GM18520 (cell line): ENCODE results near the gene SPC24.
"Not testable (repeated sequence)": the region's sequence is repeated elsewhere in the genome, so short reads cannot be mapped to it uniquely, and the experiment has no call there.

Experiments
- ATAC-seq: cut with Tn5 transposase; IDR thresholded peaks from one replicate; pipeline ENCODE4 v1.9.1; 2021; ENCODE audit not compliant: unreplicated experiment

SPC24 gene

DNA sequence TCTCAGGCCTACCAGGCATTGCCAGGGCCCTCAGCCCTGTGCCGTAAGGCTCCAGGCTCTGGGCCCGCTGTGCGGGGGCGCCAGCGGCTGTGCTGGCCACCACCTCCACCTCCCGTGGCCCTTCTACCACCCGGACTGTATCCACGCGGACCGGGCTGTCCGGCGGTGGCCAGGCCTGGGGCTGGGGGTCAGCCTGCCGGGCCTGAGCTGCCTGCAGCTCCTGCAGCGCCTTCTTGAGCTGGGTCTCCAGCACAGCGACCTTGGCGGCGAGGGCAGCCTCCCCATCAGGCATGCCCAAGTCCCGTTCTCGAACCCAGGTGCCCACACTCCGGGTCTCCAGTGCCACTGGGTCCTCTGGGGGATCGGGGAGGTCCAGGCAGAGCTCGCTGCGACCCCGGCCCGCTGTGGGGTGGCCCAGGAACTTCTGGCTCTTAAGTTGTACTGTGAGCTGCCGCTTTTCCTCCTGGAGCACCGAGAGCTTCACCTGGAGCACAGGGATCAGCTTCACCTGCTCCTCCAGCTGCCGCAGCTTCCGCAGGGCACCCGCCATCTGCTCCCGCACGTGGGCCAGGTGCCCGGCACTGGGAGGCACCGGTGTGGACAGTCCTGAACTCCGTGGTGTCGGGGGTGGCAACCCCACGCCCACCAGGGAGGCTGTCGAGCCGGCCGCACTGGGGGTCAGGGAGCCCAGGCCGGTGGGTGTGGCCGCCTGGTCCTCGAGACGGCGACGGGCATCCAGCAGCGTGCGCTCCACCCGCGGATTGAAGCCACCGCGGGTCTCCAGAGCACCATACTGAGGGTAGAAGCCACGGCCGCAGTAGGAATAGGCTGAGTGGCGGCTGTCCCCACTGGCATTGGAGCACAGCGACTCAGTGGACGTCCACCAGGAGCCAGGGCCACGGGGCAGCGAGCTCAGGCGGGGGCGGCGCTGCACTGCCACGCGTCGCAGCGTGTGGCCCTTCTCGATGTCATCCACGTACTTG lies 37.7 kb upstream of the SPC24 start:
- ATAC-seq: no peak

GRCh38 chr19:11191934-11192333 lies 36.4 kb upstream of the SPC24 start:
- ATAC-seq: no peak

DNA sequence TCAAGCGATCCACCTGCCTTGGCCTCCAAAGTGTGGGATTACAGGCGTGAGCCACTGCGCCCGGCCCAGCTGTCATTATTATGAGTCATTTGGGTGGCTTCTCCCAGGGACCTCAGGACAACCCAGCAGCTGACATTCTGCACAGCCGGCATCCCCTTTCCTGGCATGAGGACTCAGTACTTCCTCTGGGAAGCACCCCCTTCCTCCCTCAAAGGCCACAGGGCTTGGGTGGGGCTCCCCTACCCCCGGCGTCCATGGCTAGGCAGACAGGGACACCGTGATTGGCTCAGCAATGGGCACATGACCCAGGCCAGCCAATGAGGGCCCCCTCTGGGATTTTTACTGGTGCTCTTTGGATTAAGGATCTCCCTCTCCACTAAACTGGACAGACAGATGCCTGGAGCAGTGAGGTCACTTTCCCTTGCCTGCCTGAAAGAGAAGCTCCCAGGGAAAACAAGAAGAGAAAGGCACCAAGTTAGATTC lies 35.7 kb upstream of the SPC24 start:
- ATAC-seq: no peak

- ATAC-seq: no peak
Observed at GRCh38 chr19:11190501-11190900, 34.9 kb upstream of the SPC24 start.

- ATAC-seq: no peak
Observed at GRCh38 chr19:11187441-11187840, 31.9 kb upstream of the SPC24 start.

- ATAC-seq: no peak
Observed at GRCh38 chr19:11182994-11183393, 27.4 kb upstream of the SPC24 start.

- no peak for ATAC-seq
Observed at GRCh38 chr19:11181488-11181887, 25.9 kb upstream of the SPC24 start.

DNA sequence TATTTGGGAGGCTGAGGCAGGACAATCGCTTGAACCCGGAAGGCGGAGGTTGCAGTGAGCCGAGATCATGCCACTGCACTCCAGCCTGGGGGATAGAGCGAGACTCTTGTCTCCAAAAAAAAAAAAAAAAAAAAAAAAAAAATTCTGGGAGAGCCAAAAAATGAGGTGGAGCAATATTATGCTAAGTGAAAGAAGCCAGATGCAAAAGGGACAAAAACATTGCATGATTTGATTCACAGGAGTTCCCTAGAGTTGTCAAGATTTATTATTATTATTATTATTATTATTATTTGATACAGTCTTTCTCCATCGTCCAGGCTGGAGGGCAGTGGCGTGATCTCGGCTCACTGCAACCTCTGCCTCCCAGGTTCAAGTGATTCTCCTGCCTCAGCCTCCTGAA lies 25.4 kb upstream of the SPC24 start:
- ATAC-seq: not testable (repeated sequence)

DNA sequence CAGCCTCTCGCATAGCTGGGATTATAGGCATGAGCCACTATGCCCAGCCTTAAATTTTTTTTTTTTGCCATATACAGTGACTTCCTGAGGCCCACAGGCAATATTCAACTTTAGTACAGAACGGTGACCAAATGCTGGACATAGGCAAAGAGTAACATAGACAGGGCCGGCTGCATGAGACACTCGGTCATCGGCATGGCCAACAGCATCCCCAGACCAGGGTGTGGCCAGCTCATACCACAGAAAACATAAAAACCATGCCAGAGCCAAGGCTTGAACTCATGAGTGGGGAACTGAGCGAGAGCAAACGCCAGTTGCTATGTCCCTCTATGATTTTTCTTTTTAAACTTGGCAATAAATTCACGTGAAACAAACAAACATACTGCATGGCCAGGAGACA lies 24.8 kb upstream of the SPC24 start:
- no peak for ATAC-seq

DNA sequence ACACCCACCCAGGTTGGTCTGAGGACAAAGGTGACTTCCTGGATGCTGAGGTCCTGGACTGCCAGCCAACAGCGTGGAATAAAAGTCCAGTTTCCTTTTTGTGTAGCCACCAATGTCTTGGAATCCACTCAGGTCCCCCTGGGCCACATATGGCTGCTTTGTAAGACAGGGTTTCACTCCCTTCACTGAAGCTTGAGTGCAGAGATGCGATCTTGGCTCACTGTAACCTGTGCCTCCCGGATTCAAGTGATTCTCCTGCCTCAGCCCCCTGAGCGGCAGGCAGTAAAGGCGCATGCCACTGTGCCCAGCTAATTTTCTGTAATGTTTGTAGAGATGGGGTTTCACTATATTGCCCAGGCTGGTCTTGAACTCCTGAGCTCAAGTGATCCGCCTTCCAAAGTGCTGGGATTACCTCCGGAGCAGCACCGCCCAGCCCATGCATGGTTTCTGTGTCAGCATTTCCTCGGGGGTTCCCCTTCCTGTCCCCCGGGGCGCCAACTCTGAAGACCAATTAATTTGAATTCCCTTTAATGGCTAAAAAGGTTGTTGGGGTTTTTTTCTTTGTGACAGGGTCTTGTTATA lies 24.2 kb upstream of the SPC24 start:
- no peak for ATAC-seq

DNA sequence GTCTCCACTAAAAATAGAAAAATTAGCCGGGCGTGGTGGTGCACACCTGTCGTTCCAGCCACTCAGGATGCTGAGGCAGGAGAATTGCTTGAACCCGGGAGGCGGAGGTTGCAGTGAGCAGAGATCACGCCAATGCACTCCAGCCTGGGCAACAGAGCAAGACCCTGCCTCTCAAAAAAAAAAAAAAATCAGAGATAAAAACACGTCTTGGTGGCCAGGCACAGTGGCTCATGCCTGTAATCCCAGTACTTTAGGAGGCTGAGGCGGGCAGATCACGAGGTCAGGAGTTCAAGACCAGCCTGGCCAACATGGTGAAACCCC lies 23.5 kb upstream of the SPC24 start:
- ATAC-seq: not testable (repeated sequence)

- no peak for ATAC-seq
Observed at GRCh38 chr19:11177592-11177991, 22.0 kb upstream of the SPC24 start.

GRCh38 chr19:11176466-11177193 lies 21.0 kb upstream of the SPC24 start:
- no peak for ATAC-seq

- no peak for ATAC-seq
Observed at GRCh38 chr19:11175920-11176319, 20.3 kb upstream of the SPC24 start.

- no peak for ATAC-seq
Observed at GRCh38 chr19:11174336-11174735, 18.8 kb upstream of the SPC24 start.

DNA sequence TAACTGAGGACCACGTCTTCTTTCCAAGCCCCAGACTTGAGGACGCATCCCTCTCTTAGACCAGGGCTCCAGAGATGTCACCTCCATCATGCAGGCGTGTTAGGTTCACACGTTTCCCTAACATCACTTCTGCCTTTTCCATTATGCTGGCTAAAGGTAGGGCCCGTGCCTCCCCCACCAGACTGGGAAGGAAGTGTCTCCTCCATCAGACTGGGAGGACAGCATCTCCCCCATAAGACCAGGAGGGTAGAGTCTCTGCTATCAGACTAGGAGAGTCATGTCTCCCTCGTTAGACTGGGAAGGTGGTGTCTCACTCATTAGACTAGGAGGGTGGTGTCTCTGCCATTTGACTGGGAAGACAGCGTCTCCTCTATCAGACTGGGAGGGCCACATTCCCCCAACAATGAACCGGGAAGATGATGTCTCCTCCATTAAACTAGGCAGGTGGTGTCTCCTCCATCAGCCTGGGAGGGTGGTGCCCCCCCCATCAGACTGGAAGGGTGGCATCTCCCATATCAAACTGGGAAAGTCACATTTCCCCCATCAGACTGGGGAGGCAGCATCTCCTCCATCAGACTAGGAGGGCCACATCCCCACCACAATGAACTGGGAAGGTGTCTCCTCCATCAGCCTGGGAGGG lies 18.1 kb upstream of the SPC24 start:
- no peak for ATAC-seq

- ATAC-seq: no peak
Observed at GRCh38 chr19:11172576-11172975, 17.0 kb upstream of the SPC24 start.

DNA sequence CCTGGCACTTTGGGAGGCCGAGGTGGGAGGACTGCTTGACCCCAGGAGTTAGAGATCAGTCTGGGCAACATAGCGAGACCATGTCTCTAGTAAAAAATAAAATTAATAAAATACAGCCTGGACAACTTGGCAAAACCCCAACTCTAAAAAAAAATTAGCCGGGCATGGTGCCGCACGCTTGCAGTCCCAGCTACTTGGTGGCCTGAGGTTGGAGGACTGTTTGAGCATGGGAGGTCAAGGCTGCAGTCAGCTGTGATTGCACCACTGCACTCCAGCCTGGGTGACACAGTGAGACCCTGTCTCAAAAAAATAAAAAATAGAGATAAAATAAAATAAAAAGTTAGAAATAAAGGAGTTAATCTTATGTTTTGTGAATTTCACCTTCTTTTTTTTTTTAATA lies 15.6 kb upstream of the SPC24 start:
- ATAC-seq: no peak

GRCh38 chr19:11169896-11170678 lies 14.5 kb upstream of the SPC24 start:
- no peak for ATAC-seq

DNA sequence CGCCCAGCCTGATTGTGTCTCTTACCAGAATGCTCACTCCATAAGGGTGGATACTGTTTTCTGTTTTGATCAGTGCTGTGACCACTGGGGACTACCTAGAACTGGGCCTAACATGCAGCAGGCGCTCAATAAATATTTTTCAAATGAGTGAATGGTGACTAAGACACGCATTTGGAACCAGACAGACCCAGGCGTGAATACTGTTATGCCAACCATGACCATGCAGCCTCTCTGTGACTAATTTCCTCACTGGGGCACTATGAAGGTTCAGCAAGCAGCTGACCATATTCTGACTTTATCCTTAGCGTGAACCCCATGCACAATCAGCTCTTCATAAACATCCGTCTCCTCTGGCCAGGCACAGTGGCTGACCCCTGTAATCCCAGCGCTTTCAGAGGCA lies 13.0 kb upstream of the SPC24 start:
- no peak for ATAC-seq
